ENCODE results near the gene TMPRSS9.
A peak's percentile ranks its signal among the peaks of the same experiment; 100 is the strongest.
"Not testable (repeated sequence)": the region's sequence is repeated elsewhere in the genome, so short reads cannot be mapped to it uniquely, and the experiment has no call there.

The TMPRSS9 gene

GRCh38 chr19:2389594-2389993 is 29.5 kb downstream of the TMPRSS9 start:
- no peaks in the 10 kb centered on the region for H3K36me3 ChIP-seq (replicated peaks in 1 of 2; ENCODE audit: control insufficient read depth in 2 of 2, insufficient read depth in 2 of 2, low read length in 2 of 2)
- no peak overlapping the region for H3K27ac ChIP-seq (replicated peaks; ENCODE audit: low read length)
- H3K14ac ChIP-seq (ENCODE audit: low read length), result peak overlapping the region; percentile 63
- H3K9ac ChIP-seq (ENCODE audit: low read depth, low read length, poor library complexity), result no peak overlapping the region
- peaks cover 0 to 4% of the 10 kb centered on the region in 2 donors for H3K4me1 ChIP-seq (ENCODE audit: control insufficient read depth in 2 of 2, insufficient read depth in 1 of 2, low read depth in 1 of 2, low read length in 2 of 2)
- H3K4me3 ChIP-seq (ENCODE audit: low read length in 2 of 2), result no peak overlapping the region
- H4K8ac ChIP-seq (ENCODE audit: low read depth, low read length), result no peak overlapping the region
- no peaks in the 10 kb centered on the region for H3K9me3 ChIP-seq (replicated peaks in 1 of 2; ENCODE audit: control insufficient read depth in 2 of 2, insufficient read depth in 1 of 2, low read depth in 1 of 2, low read length in 2 of 2)
- no CpG with 5 or more reads among the region's 21 CpGs for WGBS, 2 donors (ENCODE audit: extremely low coverage in 2 of 2, insufficient read length in 2 of 2, insufficient replicate concordance in 1 of 2)
- H3K23ac ChIP-seq (ENCODE audit: low read depth, low read length, poor library complexity), result peak overlapping the region; percentile 78
- H3K4ac ChIP-seq (ENCODE audit: low read length), result no peak overlapping the region
- no peak overlapping the region for H4K91ac ChIP-seq (ENCODE audit: low read depth, low read length, poor library complexity)
- no peak for DNase-seq (ENCODE audit: low spot score)
- H2BK15ac ChIP-seq (ENCODE audit: low read length), result peak overlapping the region; percentile 62
- H3K4me2 ChIP-seq (ENCODE audit: insufficient read depth, low read length, poor library complexity, severe bottlenecking), result no peak overlapping the region
- no peak overlapping the region for H2AFZ ChIP-seq (ENCODE audit: low read length)
- H2AK5ac ChIP-seq (ENCODE audit: low read depth, low read length), result peak overlapping the region; percentile 91
- no peak overlapping the region for H2BK120ac ChIP-seq (ENCODE audit: low read depth, low read length)
- H2BK12ac ChIP-seq (ENCODE audit: low read length), result peak overlapping the region; percentile 100
- H3K18ac ChIP-seq (ENCODE audit: low read length), result no peak overlapping the region
- no peaks in the 10 kb centered on the region for H3K27me3 ChIP-seq (ENCODE audit: control insufficient read depth in 3 of 3, insufficient read depth in 3 of 3, low read depth in 1 of 3, low read length in 3 of 3)
- H2BK5ac ChIP-seq (ENCODE audit: low read length), result no peak overlapping the region
- H3K79me1 ChIP-seq (ENCODE audit: low read depth, low read length), result no peaks in the 10 kb centered on the region

- H4K91ac ChIP-seq (ENCODE audit: low read depth, low read length, poor library complexity), result no peak overlapping the region
- peaks cover 0 to 2% of the 10 kb centered on the region in 2 donors for H3K4me1 ChIP-seq (ENCODE audit: control insufficient read depth in 2 of 2, insufficient read depth in 1 of 2, low read depth in 1 of 2, low read length in 2 of 2)
- no peaks in the 10 kb centered on the region for H3K36me3 ChIP-seq (replicated peaks in 1 of 2; ENCODE audit: control insufficient read depth in 2 of 2, insufficient read depth in 2 of 2, low read length in 2 of 2)
- H2BK12ac ChIP-seq (ENCODE audit: low read length), result no peak overlapping the region
- H3K14ac ChIP-seq (ENCODE audit: low read length), result no peak overlapping the region
- H3K4ac ChIP-seq (ENCODE audit: low read length), result no peak overlapping the region
- H3K27me3 ChIP-seq (ENCODE audit: control insufficient read depth in 3 of 3, insufficient read depth in 3 of 3, low read depth in 1 of 3, low read length in 3 of 3), result no peaks in the 10 kb centered on the region
- H2AK5ac ChIP-seq (ENCODE audit: low read depth, low read length), result no peak overlapping the region
- no peak overlapping the region for H3K18ac ChIP-seq (ENCODE audit: low read length)
- H3K9ac ChIP-seq (ENCODE audit: low read depth, low read length, poor library complexity), result no peak overlapping the region
- WGBS, 2 donors (ENCODE audit: extremely low coverage in 2 of 2, insufficient read length in 2 of 2, insufficient replicate concordance in 1 of 2), result no CpG with 5 or more reads among the region's 10 CpGs
- H2AFZ ChIP-seq (ENCODE audit: low read length), result no peak overlapping the region
- H3K79me1 ChIP-seq (ENCODE audit: low read depth, low read length), result no peaks in the 10 kb centered on the region
- no peak overlapping the region for H2BK15ac ChIP-seq (ENCODE audit: low read length)
- no peak overlapping the region for H2BK5ac ChIP-seq (ENCODE audit: low read length)
- no peak overlapping the region for H4K8ac ChIP-seq (ENCODE audit: low read depth, low read length)
- no peak overlapping the region for H3K4me3 ChIP-seq (ENCODE audit: low read length in 2 of 2)
- DNase-seq (ENCODE audit: low spot score), result peak; percentile 54
- H3K4me2 ChIP-seq (ENCODE audit: insufficient read depth, low read length, poor library complexity, severe bottlenecking), result no peak overlapping the region
- H2BK120ac ChIP-seq (ENCODE audit: low read depth, low read length), result no peak overlapping the region
- no peak overlapping the region for H3K27ac ChIP-seq (replicated peaks; ENCODE audit: low read length)
- H3K23ac ChIP-seq (ENCODE audit: low read depth, low read length, poor library complexity), result no peak overlapping the region
- H3K9me3 ChIP-seq (replicated peaks in 1 of 2; ENCODE audit: control insufficient read depth in 2 of 2, insufficient read depth in 1 of 2, low read depth in 1 of 2, low read length in 2 of 2), result no peaks in the 10 kb centered on the region
Observed at GRCh38 chr19:2391118-2391725, 31.2 kb downstream of the TMPRSS9 start.

- no peak overlapping the region for H2BK120ac ChIP-seq (ENCODE audit: low read depth, low read length)
- H3K27ac ChIP-seq (replicated peaks; ENCODE audit: low read length), result no peak overlapping the region
- no peak overlapping the region for H3K14ac ChIP-seq (ENCODE audit: low read length)
- no peak overlapping the region for H2BK12ac ChIP-seq (ENCODE audit: low read length)
- H3K79me1 ChIP-seq (ENCODE audit: low read depth, low read length), result no peaks in the 10 kb centered on the region
- no peak overlapping the region for H2AK5ac ChIP-seq (ENCODE audit: low read depth, low read length)
- H3K9me3 ChIP-seq (replicated peaks in 1 of 2; ENCODE audit: control insufficient read depth in 2 of 2, insufficient read depth in 1 of 2, low read depth in 1 of 2, low read length in 2 of 2), result no peaks in the 10 kb centered on the region
- no peak overlapping the region for H3K4me2 ChIP-seq (ENCODE audit: insufficient read depth, low read length, poor library complexity, severe bottlenecking)
- no peaks in the 10 kb centered on the region for H3K27me3 ChIP-seq (ENCODE audit: control insufficient read depth in 3 of 3, insufficient read depth in 3 of 3, low read depth in 1 of 3, low read length in 3 of 3)
- H3K4ac ChIP-seq (ENCODE audit: low read length), result no peak overlapping the region
- H3K23ac ChIP-seq (ENCODE audit: low read depth, low read length, poor library complexity), result no peak overlapping the region
- no CpG with 5 or more reads among the region's 7 CpGs for WGBS, 2 donors (ENCODE audit: extremely low coverage in 2 of 2, insufficient read length in 2 of 2, insufficient replicate concordance in 1 of 2)
- H3K9ac ChIP-seq (ENCODE audit: low read depth, low read length, poor library complexity), result no peak overlapping the region
- peaks cover 0 to 2% of the 10 kb centered on the region in 2 donors for H3K4me1 ChIP-seq (ENCODE audit: control insufficient read depth in 2 of 2, insufficient read depth in 1 of 2, low read depth in 1 of 2, low read length in 2 of 2)
- H2AFZ ChIP-seq (ENCODE audit: low read length), result no peak overlapping the region
- no peak overlapping the region for H2BK15ac ChIP-seq (ENCODE audit: low read length)
- no peak overlapping the region for H2BK5ac ChIP-seq (ENCODE audit: low read length)
- no peak overlapping the region for H4K91ac ChIP-seq (ENCODE audit: low read depth, low read length, poor library complexity)
- no peaks in the 10 kb centered on the region for H3K36me3 ChIP-seq (replicated peaks in 1 of 2; ENCODE audit: control insufficient read depth in 2 of 2, insufficient read depth in 2 of 2, low read length in 2 of 2)
- no peak overlapping the region for H3K4me3 ChIP-seq (ENCODE audit: low read length in 2 of 2)
- no peak for DNase-seq (ENCODE audit: low spot score)
- H3K18ac ChIP-seq (ENCODE audit: low read length), result no peak overlapping the region
- no peak overlapping the region for H4K8ac ChIP-seq (ENCODE audit: low read depth, low read length)
Observed at GRCh38 chr19:2392366-2392765, 32.3 kb downstream of the TMPRSS9 start.

- H2BK15ac ChIP-seq (ENCODE audit: low read length); H4K8ac ChIP-seq (ENCODE audit: low read depth, low read length); H3K4me1 ChIP-seq (ENCODE audit: control insufficient read depth in 2 of 2, insufficient read depth in 1 of 2, low read depth in 1 of 2, low read length in 2 of 2); H3K4me2 ChIP-seq (ENCODE audit: insufficient read depth, low read length, poor library complexity, severe bottlenecking); H3K79me1 ChIP-seq (ENCODE audit: low read depth, low read length); H3K4me3 ChIP-seq (ENCODE audit: low read length in 2 of 2); DNase-seq (ENCODE audit: low spot score); H2BK120ac ChIP-seq (ENCODE audit: low read depth, low read length); H2BK5ac ChIP-seq (ENCODE audit: low read length); H3K9me3 ChIP-seq (replicated peaks in 1 of 2; ENCODE audit: control insufficient read depth in 2 of 2, insufficient read depth in 1 of 2, low read depth in 1 of 2, low read length in 2 of 2); H3K9ac ChIP-seq (ENCODE audit: low read depth, low read length, poor library complexity); H2AFZ ChIP-seq (ENCODE audit: low read length); H3K4ac ChIP-seq (ENCODE audit: low read length); H3K27ac ChIP-seq (replicated peaks; ENCODE audit: low read length); H3K18ac ChIP-seq (ENCODE audit: low read length); H2AK5ac ChIP-seq (ENCODE audit: low read depth, low read length); H3K36me3 ChIP-seq (replicated peaks in 1 of 2; ENCODE audit: control insufficient read depth in 2 of 2, insufficient read depth in 2 of 2, low read length in 2 of 2); H2BK12ac ChIP-seq (ENCODE audit: low read length); H3K27me3 ChIP-seq (ENCODE audit: control insufficient read depth in 3 of 3, insufficient read depth in 3 of 3, low read depth in 1 of 3, low read length in 3 of 3); H3K14ac ChIP-seq (ENCODE audit: low read length); H3K23ac ChIP-seq (ENCODE audit: low read depth, low read length, poor library complexity); H4K91ac ChIP-seq (ENCODE audit: low read depth, low read length, poor library complexity): not testable (repeated sequence)
- no CpG with 5 or more reads among the region's 8 CpGs for WGBS, 2 donors (ENCODE audit: extremely low coverage in 2 of 2, insufficient read length in 2 of 2, insufficient replicate concordance in 1 of 2)
Observed at GRCh38 chr19:2392899-2393298, 32.8 kb downstream of the TMPRSS9 start.
